A549 (cell line): Measurements from ENCODE around the gene SMG1. TPM values are rescaled to one million over a fixed set of nuclear protein-coding genes. Genes with fewer than 3 reads are reported as not detected.

Experiments used
- ATAC-seq, 2 experiments: fragments of 200-7000 bp in 1 of 2; fragments of >200 bp in 1 of 2; cut with Nextera tagmentation in 1 of 2; cut with Tn5 transposase in 1 of 2; 3 replicates each; pipeline versions ENCODE4 v1.8.0 to v1.9.1; 2018 to 2020; ENCODE audit warnings: mild to moderate bottlenecking in 1 of 2, moderate library complexity in 1 of 2
- CTCF ChIA-PET: fragments of 300-600 bp; sonication (Branson Sonifier 250); formaldehyde crosslinking; extraction: SDS; loops from one replicate; lab custom pipeline; 2021; ENCODE audit warnings: antibody characterized with exemption, inconsistent platforms; lab: Yijun Ruan, JAX
- POLR2A ChIA-PET: fragments of 350-600 bp; formaldehyde crosslinking; extraction: SDS; loops from one replicate; lab custom pipeline; 2021; ENCODE audit warnings: antibody characterized with exemption, inconsistent platforms; lab: Yijun Ruan, JAX
- DNase-seq, 2 experiments: peaks; one replicate each; pipeline versions ENCODE4 v3.0.0 to v3.0.0-alpha.2; 2011 to 2016; ENCODE audit warnings: low read depth in 1 of 2, low spot score in 1 of 2
- FAIRE-seq: peaks from 2 replicates; lab custom pipeline; 2011; peaks lifted over from hg19 to GRCh38; lab: Jason Lieb, UNC
- H3K27ac ChIP-seq, 2 experiments: fragments of >200 bp; sonication (Bioruptor Twin); formaldehyde crosslinking; 3 replicates each; pipeline ENCODE4 v1.5.1; 2016 to 2017
- H3K4me1 ChIP-seq: fragments of >200 bp; sonication (Bioruptor Twin); formaldehyde crosslinking; 3 replicates; pipeline ENCODE4 v1.6.1; 2016
- H3K4me2 ChIP-seq: fragments of >200 bp; sonication (Bioruptor Twin); formaldehyde crosslinking; 3 replicates; pipeline ENCODE4 v1.6.1; 2016
- H3K4me3 ChIP-seq: fragments of >200 bp; sonication (Bioruptor Twin); formaldehyde crosslinking; 3 replicates; pipeline ENCODE4 v1.5.1; 2016
- H3K9me3 ChIP-seq: fragments of >200 bp; sonication (Bioruptor Twin); formaldehyde crosslinking; 3 replicates; pipeline ENCODE4 v1.6.1; 2016
- BHLHE40 ChIP-seq: IDR thresholded peaks from 2 replicates; pipeline ENCODE4 v1.6.1; 2012; ENCODE audit warnings: low read depth, low read length, inconsistent platforms
- CEBPB ChIP-seq, 2 experiments: fragments of >200 bp in 1 of 2; sonication (Bioruptor Twin) in 1 of 2; formaldehyde crosslinking in 1 of 2; IDR thresholded peaks; 2 replicates each; pipeline ENCODE4 v1.6.1; 2012 to 2016
- EHF ChIP-seq: fragments of 250-450 bp; sonication (Bioruptor Pico); IDR thresholded peaks from 2 replicates; pipeline ENCODE4 v1.5.0; 2020; ENCODE audit warnings: mild to moderate bottlenecking
- EHMT2 ChIP-seq: fragments of 200-600 bp; sonication (generic); IDR thresholded peaks from 2 replicates; pipeline ENCODE4 v1.6.1; 2016; ENCODE audit warnings: antibody characterized with exemption, low read depth, mild to moderate bottlenecking, moderate library complexity
- ESRRA ChIP-seq: fragments of 150-350 bp; IDR thresholded peaks from 2 replicates; pipeline ENCODE4 v1.6.1; 2014; ENCODE audit warnings: mild to moderate bottlenecking, low read length, borderline replicate concordance
- GATA3 ChIP-seq: IDR thresholded peaks from 2 replicates; pipeline ENCODE4 v1.6.1; 2012; ENCODE audit warnings: borderline replicate concordance
- HDAC2 ChIP-seq: fragments of 200-600 bp; sonication (generic); IDR thresholded peaks from 2 replicates; pipeline ENCODE4 v1.6.1; 2016
- HOXB5 ChIP-seq: fragments of 250-450 bp; sonication (Bioruptor Pico); IDR thresholded peaks from 2 replicates; pipeline ENCODE4 v1.5.0; 2020; ENCODE audit warnings: mild to moderate bottlenecking, moderate library complexity
- JUNB ChIP-seq: fragments of >200 bp; sonication (Bioruptor Twin); formaldehyde crosslinking; IDR thresholded peaks from 2 replicates; pipeline ENCODE4 v1.6.1; 2016
- KDM1A ChIP-seq: fragments of 200-600 bp; sonication (generic); IDR thresholded peaks from 2 replicates; pipeline ENCODE4 v1.6.1; 2016; ENCODE audit warnings: low read depth, mild to moderate bottlenecking
- KDM5A ChIP-seq: fragments of 200-600 bp; sonication (generic); IDR thresholded peaks from 2 replicates; pipeline ENCODE4 v1.6.1; 2016; ENCODE audit warnings: antibody characterized with exemption, mild to moderate bottlenecking
- MAFK ChIP-seq: fragments of 450-650 bp; IDR thresholded peaks from 2 replicates; pipeline ENCODE4 v1.6.1; 2014; ENCODE audit not compliant: partially characterized antibody
- MYC ChIP-seq: IDR thresholded peaks from 2 replicates; pipeline ENCODE4 v1.6.1; 2012; ENCODE audit warnings: mild to moderate bottlenecking, inconsistent platforms, low read length, improper control_type of control experiment, borderline replicate concordance
- NFE2L2 ChIP-seq: fragments of 150-350 bp; conservative IDR thresholded peaks from 2 replicates; pipeline ENCODE4 v1.6.1; 2014; ENCODE audit warnings: low read length
- POLR2AphosphoS2 ChIP-seq: conservative IDR thresholded peaks from 2 replicates; pipeline ENCODE4 v1.6.1; 2012; ENCODE audit warnings: low read length, improper control_type of control experiment, inconsistent platforms
- RAD21 ChIP-seq, 2 experiments: fragments of >200 bp in 1 of 2; sonication (Bioruptor Twin) in 1 of 2; formaldehyde crosslinking in 1 of 2; IDR thresholded peaks in 1 of 2; conservative IDR thresholded peaks in 1 of 2; 2 replicates in 1 of 2; 3 replicates in 1 of 2; pipeline ENCODE4 v1.6.1; 2012 to 2018; ENCODE audit warnings: inconsistent platforms in 1 of 2
- RFX5 ChIP-seq: fragments of 450-650 bp; IDR thresholded peaks from 2 replicates; pipeline ENCODE4 v1.7.1; 2014; ENCODE audit warnings: antibody characterized with exemption, mild to moderate bottlenecking, moderate library complexity
- SREBF2 ChIP-seq: fragments of 450-650 bp; IDR thresholded peaks from 2 replicates; pipeline ENCODE4 v1.6.1; 2014; ENCODE audit warnings: mild to moderate bottlenecking, moderate library complexity
- TFCP2L1 ChIP-seq: fragments of 250-450 bp; sonication (Bioruptor Pico); IDR thresholded peaks from 2 replicates; pipeline ENCODE4 v1.5.0; 2021; ENCODE audit warnings: mild to moderate bottlenecking
- USF2 ChIP-seq: fragments of 450-650 bp; IDR thresholded peaks from 2 replicates; pipeline ENCODE4 v1.6.1; 2014; ENCODE audit warnings: antibody characterized with exemption
- ZNF302 ChIP-seq: fragments of 250-450 bp; sonication (Bioruptor Pico); IDR thresholded peaks from 2 replicates; pipeline ENCODE4 v1.9.0; 2021; ENCODE audit warnings: inconsistent platforms, mild to moderate bottlenecking, moderate library complexity
- ZSCAN20 ChIP-seq: fragments of 250-450 bp; sonication (Bioruptor Pico); IDR thresholded peaks from 2 replicates; pipeline ENCODE4 v1.8.0; 2022; ENCODE audit warnings: mild to moderate bottlenecking, moderate library complexity
- WGBS: methylation state at CpG from one replicate; pipeline ENCODE4 v1.1.6; 2017; ENCODE audit errors: missing lambda C conversion rate; 5-methylcytosine and 5-hydroxymethylcytosine counted together
- polyA plus RNA-seq, 4 experiments: library from polyadenylated mRNA; depleted of rRNA in 3 of 4; stranded (reverse); fragments of >200 nt; fragmentation: RNase III in 1 of 4; extraction: RNeasy Plus Mini Kit Qiagen cat#74134 plus additional on column Dnase treatment in 1 of 4; gene quantifications; 2 replicates in 3 of 4; 3 replicates in 1 of 4; pipeline ENCODE4 v1.2.3, GENCODE V29; 2011 to 2017
- TF ChIP-seq, protein P1 (sequence below): IDR thresholded peaks from 2 replicates; pipeline ENCODE4 v1.6.1; 2012
- TF ChIP-seq, protein P2 (sequence below): fragments of 150-350 bp; IDR thresholded peaks from 2 replicates; pipeline ENCODE4 v1.6.1; 2014; ENCODE audit warnings: low read depth, mild to moderate bottlenecking, low read length
- TF ChIP-seq, protein P3 (sequence below): fragments of 250-450 bp; sonication (Bioruptor Pico); IDR thresholded peaks from 2 replicates; pipeline ENCODE4 v1.5.0; 2020; ENCODE audit warnings: low read depth, mild to moderate bottlenecking, moderate library complexity

SMG1 gene
- polyA plus RNA-seq, 2 of the 4 experiments (the other 2 are of a cell fraction) = 15.7 to 63.8 TPM

GRCh38 chr16:18799500-18799899 lies 126.7 kb downstream of the SMG1 start:
- Histone ChIP-seq H3K9me3 (no peaks in the 10 kb centered on the region), H3K4me3 (peak overlapping the region; percentile 92), H3K4me1 (peaks cover 49% of the 10 kb centered on the region), H3K27ac (peak overlapping the region in 1 of 2 experiments; percentile 92; a peak in 3 of 6 replicates), H3K4me2 (peak overlapping the region; percentile 97)
- WGBS = 60% methylated on average over 3 of the region's 3 CpGs
- TF ChIP-seq, protein P1, sequence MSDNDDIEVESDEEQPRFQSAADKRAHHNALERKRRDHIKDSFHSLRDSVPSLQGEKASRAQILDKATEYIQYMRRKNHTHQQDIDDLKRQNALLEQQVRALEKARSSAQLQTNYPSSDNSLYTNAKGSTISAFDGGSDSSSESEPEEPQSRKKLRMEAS = no peak
- TF ChIP-seq KDM5A (no peak), CEBPB (IDR thresholded peaks at IDR 0.05) (no peak), BHLHE40 (no peak), TFCP2L1 (no peak), ZSCAN20 (no peak), MYC (no peak), ZNF302 (CRISPR knock-in tag) (no peak), SREBF2 (no peak), KDM1A (no peak), NFE2L2 (no peak), ESRRA (no peak), JUNB (no peak), GATA3 (no peak), HDAC2 (no peak), HOXB5 (no peak)
- TF ChIP-seq, protein P2, sequence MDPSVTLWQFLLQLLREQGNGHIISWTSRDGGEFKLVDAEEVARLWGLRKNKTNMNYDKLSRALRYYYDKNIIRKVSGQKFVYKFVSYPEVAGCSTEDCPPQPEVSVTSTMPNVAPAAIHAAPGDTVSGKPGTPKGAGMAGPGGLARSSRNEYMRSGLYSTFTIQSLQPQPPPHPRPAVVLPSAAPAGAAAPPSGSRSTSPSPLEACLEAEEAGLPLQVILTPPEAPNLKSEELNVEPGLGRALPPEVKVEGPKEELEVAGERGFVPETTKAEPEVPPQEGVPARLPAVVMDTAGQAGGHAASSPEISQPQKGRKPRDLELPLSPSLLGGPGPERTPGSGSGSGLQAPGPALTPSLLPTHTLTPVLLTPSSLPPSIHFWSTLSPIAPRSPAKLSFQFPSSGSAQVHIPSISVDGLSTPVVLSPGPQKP = no peak
- TF ChIP-seq, protein P3, sequence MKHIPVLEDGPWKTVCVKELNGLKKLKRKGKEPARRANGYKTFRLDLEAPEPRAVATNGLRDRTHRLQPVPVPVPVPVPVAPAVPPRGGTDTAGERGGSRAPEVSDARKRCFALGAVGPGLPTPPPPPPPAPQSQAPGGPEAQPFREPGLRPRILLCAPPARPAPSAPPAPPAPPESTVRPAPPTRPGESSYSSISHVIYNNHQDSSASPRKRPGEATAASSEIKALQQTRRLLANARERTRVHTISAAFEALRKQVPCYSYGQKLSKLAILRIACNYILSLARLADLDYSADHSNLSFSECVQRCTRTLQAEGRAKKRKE = no peak
- FAIRE-seq (no peak), DNase-seq (no peak), ATAC-seq (no peak)
- POLR2A ChIA-PET = interaction anchor here (5.7 kb wide), 1 partner anchor 11 kb away, joined by 208 read pairs; the partner anchor contains the start of gene RPS15A
- CTCF ChIA-PET = interaction anchor here (0.7 to 4.0 kb wide), 2 partner anchors 9 to 184 kb away, joined by 3 to 52 read pairs; partner anchors contain the start of genes RPS15A and TMC7

- Histone ChIP-seq H3K9me3 (no peaks in the 10 kb centered on the region), H3K4me2 (peak overlapping the region; percentile 97; the same call in 1 of the 3 replicates), H3K4me3 (no peak overlapping the region), H3K4me1 (peaks cover 34% of the 10 kb centered on the region)
- ATAC-seq = no peak
- ChIA-PET POLR2A (interaction anchor here (5.7 kb wide), 1 partner anchor 9 kb away, joined by 208 read pairs; the partner anchor contains the start of gene RPS15A), CTCF (interaction anchor here (1.7 kb wide), 1 partner anchor 172 kb away, joined by 4 read pairs; no protein-coding TSS in a partner anchor)
- WGBS = 91% methylated on average over 4 of the region's 4 CpGs
- TF ChIP-seq POLR2AphosphoS2 (no peak), RAD21 (conservative IDR thresholded peaks at IDR 0.05 in 1 of 2, IDR thresholded peaks at IDR 0.05 in 1 of 2) (no peak), EHMT2 (no peak), SREBF2 (no peak), GATA3 (no peak), RFX5 (no peak), ESRRA (no peak), USF2 (no peak), BHLHE40 (no peak), TFCP2L1 (no peak), MAFK (no peak), EHF (CRISPR knock-in tag) (no peak)
- TF ChIP-seq, protein P3 = no peak
- TF ChIP-seq, protein P1 = no peak
- TF ChIP-seq, all 56 proteins: peak for 0
- no peak overlapping the region for H3K27ac ChIP-seq
- no peak for FAIRE-seq
- no peak for DNase-seq
Observed at GRCh38 chr16:18797746-18798145, 128.5 kb downstream of the SMG1 start.
